CD14-positive monocyte (primary cell): ENCODE measurements around the gene DMXL1. TPM values are rescaled to one million over a fixed set of nuclear protein-coding genes. Genes with fewer than 3 reads are reported as not detected.

ENCODE experiments used
- DNase-seq, 3 donors: peaks; one replicate each; pipeline ENCODE4 v3.0.0-alpha.2; 2011 to 2022
- H2AFZ ChIP-seq: 2 replicates; pipeline ENCODE4 v1.6.0; 2012; ENCODE audit warnings: mild to moderate bottlenecking, low read depth, low read length, inconsistent platforms; ENCODE audit not compliant: insufficient read depth, poor library complexity, severe bottlenecking
- H3K27ac ChIP-seq, 2 donors: 1 replicate in 1 of 2; 2 replicates in 1 of 2; pipeline ENCODE4 v1.5.1; 2012 to 2013; ENCODE audit warnings: low read length in 2 of 2, control low read depth in 1 of 2, inconsistent platforms in 1 of 2, low read depth in 1 of 2, mild to moderate bottlenecking in 1 of 2
- H3K27me3 ChIP-seq, 2 donors: one replicate each; pipeline versions ENCODE4 v1.6.0 to v1.6.1; 2011 to 2013; ENCODE audit warnings: low read length in 2 of 2; ENCODE audit not compliant: control insufficient read depth in 2 of 2, insufficient read depth in 2 of 2
- H3K36me3 ChIP-seq, 2 donors: replicated peaks in 1 of 2; 1 replicate in 1 of 2; 2 replicates in 1 of 2; pipeline versions ENCODE4 v1.5.1 to v1.6.1; 2012 to 2013; ENCODE audit warnings: low read length in 2 of 2, control low read depth in 1 of 2, inconsistent platforms in 1 of 2, mild to moderate bottlenecking in 1 of 2; ENCODE audit not compliant: insufficient read depth in 2 of 2, control insufficient read depth in 1 of 2
- H3K4me1 ChIP-seq, 2 donors: 1 replicate in 1 of 2; 2 replicates in 1 of 2; pipeline versions ENCODE4 v1.5.1 to v1.6.1; 2012 to 2013; ENCODE audit warnings: low read length in 2 of 2, control low read depth in 1 of 2, inconsistent platforms in 1 of 2, mild to moderate bottlenecking in 1 of 2, moderate library complexity in 1 of 2; ENCODE audit not compliant: insufficient read depth in 2 of 2, control insufficient read depth in 1 of 2
- H3K4me2 ChIP-seq: replicated peaks from 2 replicates; pipeline ENCODE3; 2012; ENCODE audit warnings: low read length, moderate library complexity, mild to moderate bottlenecking; ENCODE audit not compliant: poor library complexity, severe bottlenecking; ENCODE audit errors: extremely low read depth
- H3K4me3 ChIP-seq, 3 experiments: fragments of 200-600 bp in 1 of 3; sonication (generic) in 1 of 3; replicated peaks in 1 of 3; 1 replicate in 2 of 3; 2 replicates in 1 of 3; pipeline ENCODE4 v1.5.1; 2011 to 2013; ENCODE audit warnings: low read length in 3 of 3, mild to moderate bottlenecking in 3 of 3, control low read depth in 2 of 3, low read depth in 2 of 3, inconsistent platforms in 1 of 3, moderate library complexity in 1 of 3
- H3K79me2 ChIP-seq: 2 replicates; pipeline ENCODE4 v1.6.0; 2012; ENCODE audit warnings: mild to moderate bottlenecking, control low read depth, inconsistent platforms, low read length, moderate library complexity; ENCODE audit not compliant: insufficient read depth
- H3K9ac ChIP-seq: 2 replicates; pipeline ENCODE4 v1.6.0; 2017; ENCODE audit warnings: low read length, mild to moderate bottlenecking; ENCODE audit not compliant: insufficient read depth, poor library complexity, severe bottlenecking
- H3K9me3 ChIP-seq, 2 donors: replicated peaks in 1 of 2; 1 replicate in 1 of 2; 2 replicates in 1 of 2; pipeline versions ENCODE4 v1.5.1 to v1.6.1; 2012 to 2013; ENCODE audit warnings: low read length in 2 of 2, control low read depth in 1 of 2; ENCODE audit not compliant: control insufficient read depth in 1 of 2, insufficient read depth in 1 of 2
- H4K20me1 ChIP-seq: 2 replicates; pipeline ENCODE4 v1.6.0; 2012; ENCODE audit warnings: mild to moderate bottlenecking, low read length, control low read depth, moderate library complexity; ENCODE audit not compliant: insufficient read depth
- H3K27ac Mint-ChIP-seq, 7 donors: one replicate each; pipeline ENCODE4 v1.8.0; 2020; ENCODE audit warnings: mild to moderate bottlenecking in 7 of 7, mixed read lengths in 7 of 7, moderate library complexity in 6 of 7, inconsistent platforms in 2 of 7
- H3K27me3 Mint-ChIP-seq, 3 donors: one replicate each; pipeline ENCODE4 v1.8.0; 2021 to 2022; ENCODE audit warnings: low read depth in 3 of 3, mild to moderate bottlenecking in 3 of 3, mixed read lengths in 3 of 3, moderate library complexity in 3 of 3, inconsistent platforms in 1 of 3
- H3K36me3 Mint-ChIP-seq, 2 donors: one replicate each; pipeline ENCODE4 v1.8.0; 2020; ENCODE audit warnings: mixed read lengths in 2 of 2, inconsistent platforms in 1 of 2, mild to moderate bottlenecking in 1 of 2
- H3K4me1 Mint-ChIP-seq: one replicate; pipeline ENCODE4 v1.8.0; 2020; ENCODE audit warnings: mild to moderate bottlenecking, mixed read lengths
- H3K4me3 Mint-ChIP-seq, 2 donors: one replicate each; pipeline ENCODE4 v1.8.0; 2020; ENCODE audit warnings: mild to moderate bottlenecking in 2 of 2, mixed read lengths in 2 of 2, moderate library complexity in 1 of 2
- H3K9me3 Mint-ChIP-seq, 7 donors: one replicate each; pipeline ENCODE4 v1.8.0; 2020 to 2022; ENCODE audit warnings: mixed read lengths in 7 of 7, mild to moderate bottlenecking in 6 of 7, moderate library complexity in 6 of 7, inconsistent platforms in 2 of 7
- CTCF ChIP-seq: fragments of 200-600 bp; IDR thresholded peaks from one replicate; pipeline ENCODE4 v1.8.0; 2022; ENCODE audit warnings: antibody characterized with exemption, mild to moderate bottlenecking
- WGBS: methylation state at CpG from one replicate; pipeline ENCODE4 v1.1.5; 2013; ENCODE audit warnings: missing lambda C conversion rate; ENCODE audit not compliant: insufficient coverage; 5-methylcytosine and 5-hydroxymethylcytosine counted together
- intact Hi-C, 2 donors: fragments of 100-400 bp; cut with micrococcal nuclease; formaldehyde crosslinking; loops; one replicate each; pipeline versions ENCODE4 v1.15.0 to v1.15.1; 2023
- polyA plus RNA-seq, 3 donors: library from polyadenylated mRNA; depleted of rRNA in 1 of 3; unstranded in 2 of 3; stranded (reverse) in 1 of 3; fragments of 300-500 nt in 2 of 3; fragments of >200 nt in 1 of 3; fragmentation: Illumina TruSeq in 2 of 3; gene quantifications; 1 replicate in 2 of 3; 2 replicates in 1 of 3; pipeline ENCODE4 v1.2.3, GENCODE V29; 2012 to 2021

Gene DMXL1
- polyA plus RNA-seq, 3 donors, result 15.5 to 20.5 (median 19.5) TPM

DNA sequence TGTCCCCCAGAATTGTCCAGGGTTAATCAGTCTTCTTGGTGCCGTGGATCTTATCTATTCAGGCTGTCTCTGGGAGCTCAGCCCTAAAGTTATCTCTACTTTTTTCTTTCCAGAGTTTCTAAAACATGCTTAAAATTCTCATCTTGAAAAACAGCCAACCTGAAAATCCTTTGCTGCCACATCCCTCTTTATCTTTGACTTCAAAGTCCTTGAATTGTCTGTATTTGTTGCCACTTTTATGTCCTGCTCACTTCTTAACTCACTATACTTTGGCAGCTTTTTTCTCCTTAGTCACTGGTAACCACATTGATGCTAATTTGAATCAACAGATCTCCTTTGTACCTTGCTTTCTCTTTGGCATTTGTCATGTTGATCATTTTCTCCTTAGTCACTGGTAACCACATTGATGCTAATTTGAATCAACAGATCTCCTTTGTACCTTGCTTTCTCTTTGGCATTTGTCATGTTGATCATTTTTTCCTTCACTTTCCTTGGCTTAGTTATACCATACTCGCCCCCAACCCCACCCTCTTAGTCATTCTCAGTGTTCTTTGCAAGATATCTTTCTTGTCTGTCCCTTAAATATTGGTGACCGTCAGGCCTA, 8.5 kb downstream of the DMXL1 start:
- 100% methylated on average over 1 of the region's 3 CpGs for WGBS
- Mint-ChIP-seq H3K9me3 (no peaks in the 10 kb centered on the region), H3K36me3 (peaks cover 7 to 20% of the 10 kb centered on the region in 2 donors), H3K4me3 (no peak overlapping the region), H3K27ac (peak overlapping the region in 1 of 7 donors; percentile 46), H3K4me1 (peaks cover 30% of the 10 kb centered on the region), H3K27me3 (no peaks in the 10 kb centered on the region)
- H3K9ac ChIP-seq, result no peak overlapping the region
- peaks cover 85% of the 10 kb centered on the region for H4K20me1 ChIP-seq
- H3K9me3 ChIP-seq, result no peaks in the 10 kb centered on the region
- no peaks in the 10 kb centered on the region for H3K27me3 ChIP-seq
- intact Hi-C loops, result loop anchor here (10.0 kb wide), 2 partner anchors 65 to 185 kb away; no protein-coding TSS in a partner anchor
- peaks cover 96% of the 10 kb centered on the region for H3K79me2 ChIP-seq
- peaks cover 2 to 20% of the 10 kb centered on the region in 2 donors for H3K36me3 ChIP-seq
- H3K4me3 ChIP-seq, result no peak overlapping the region
- no peak for TF ChIP-seq CTCF
- peaks cover 3 to 5% of the 10 kb centered on the region in 2 donors for H3K4me1 ChIP-seq
- no peak overlapping the region for H2AFZ ChIP-seq
- H3K4me2 ChIP-seq, result no peak overlapping the region
- no peak for DNase-seq
- peak overlapping the region in 1 of 2 donors; percentile 7 for H3K27ac ChIP-seq

DNA sequence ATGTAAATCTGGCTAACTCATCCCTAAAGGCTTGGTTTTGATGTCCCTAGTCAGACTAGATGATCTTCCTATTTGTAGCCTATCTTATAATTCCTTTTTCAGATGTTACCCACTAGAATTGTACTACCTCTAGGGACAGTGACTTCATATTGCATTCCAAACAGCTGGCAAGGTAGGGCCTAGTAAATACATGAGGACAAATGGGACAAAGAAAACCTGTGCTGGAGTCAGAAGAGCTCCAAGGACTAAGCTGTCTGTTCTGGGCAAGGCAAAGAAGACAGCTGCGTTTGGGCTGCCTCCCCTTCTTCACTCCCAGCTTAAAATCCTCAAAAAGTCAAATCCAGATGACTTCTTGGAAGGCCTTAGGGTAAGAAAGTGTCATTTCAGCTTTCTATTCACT, 10.0 kb downstream of the DMXL1 start:
- Mint-ChIP-seq H3K27ac (peak overlapping the region in 1 of 7 donors; percentile 20), H3K36me3 (peaks cover 13 to 31% of the 10 kb centered on the region in 2 donors), H3K4me1 (peaks cover 19% of the 10 kb centered on the region), H3K27me3 (no peaks in the 10 kb centered on the region), H3K9me3 (peaks cover 0 to 4% (median 1%) of the 10 kb centered on the region in 7 donors), H3K4me3 (no peak overlapping the region)
- Histone ChIP-seq H4K20me1 (peaks cover 84% of the 10 kb centered on the region), H2AFZ (no peak overlapping the region), H3K36me3 (peaks cover 2 to 29% of the 10 kb centered on the region in 2 donors), H3K27ac (no peak overlapping the region), H3K4me1 (no peaks in the 10 kb centered on the region), H3K4me2 (no peak overlapping the region), H3K79me2 (peaks cover 90% of the 10 kb centered on the region), H3K4me3 (no peak overlapping the region), H3K9me3 (no peaks in the 10 kb centered on the region), H3K9ac (no peak overlapping the region), H3K27me3 (no peaks in the 10 kb centered on the region)
- DNase-seq, result no peak
- WGBS, result no CpG with 5 or more reads among the region's 1 CpG
- intact Hi-C loops, result no loop called here
- no peak for TF ChIP-seq CTCF
